Endodermal cell (in vitro differentiated cells): Measurements from ENCODE around the gene IKZF1. TPM values are rescaled to one million over a fixed set of nuclear protein-coding genes. Genes with fewer than 3 reads are reported as not detected.

ENCODE experiments used
- DNase-seq: peaks from one replicate; pipeline ENCODE4 v3.0.0-alpha.2; 2017
- H3K27ac ChIP-seq: 2 replicates; pipeline ENCODE4 v1.5.1; 2013; ENCODE audit warnings: mild to moderate bottlenecking, low read depth, low read length, moderate library complexity
- H3K27me3 ChIP-seq: 2 replicates; pipeline ENCODE4 v1.6.1; 2013; ENCODE audit warnings: mild to moderate bottlenecking, low read length, moderate library complexity; ENCODE audit not compliant: insufficient read depth, control insufficient read depth, poor library complexity, severe bottlenecking
- H3K36me3 ChIP-seq: 2 replicates; pipeline ENCODE4 v1.7.0; 2013; ENCODE audit warnings: mild to moderate bottlenecking, low read length, moderate library complexity; ENCODE audit not compliant: control insufficient read depth, insufficient read depth
- H3K4me1 ChIP-seq: one replicate; pipeline ENCODE4 v1.7.0; 2013; ENCODE audit warnings: low read length; ENCODE audit not compliant: control insufficient read depth, insufficient read depth
- H3K4me3 ChIP-seq: 2 replicates; pipeline ENCODE4 v1.5.1; 2013; ENCODE audit warnings: mild to moderate bottlenecking, low read length, moderate library complexity
- H3K9ac ChIP-seq: 2 replicates; pipeline ENCODE4 v1.6.1; 2013; ENCODE audit warnings: mild to moderate bottlenecking, low read length, moderate library complexity; ENCODE audit not compliant: poor library complexity, severe bottlenecking; ENCODE audit errors: extremely low read depth
- H3K9me3 ChIP-seq: 2 replicates; pipeline ENCODE4 v1.6.1; 2013; ENCODE audit warnings: mild to moderate bottlenecking, low read length, moderate library complexity; ENCODE audit not compliant: control insufficient read depth
- H3K27ac Mint-ChIP-seq: 2 replicates; pipeline ENCODE4 v1.8.0; 2020; ENCODE audit warnings: mixed read lengths
- H3K27me3 Mint-ChIP-seq: 2 replicates; pipeline ENCODE4 v1.8.0; 2021; ENCODE audit warnings: mild to moderate bottlenecking, mixed read lengths; ENCODE audit not compliant: insufficient read depth
- H3K36me3 Mint-ChIP-seq: 2 replicates; pipeline ENCODE4 v1.8.0; 2020; ENCODE audit warnings: low read depth, mixed read lengths
- H3K4me1 Mint-ChIP-seq: 2 replicates; pipeline ENCODE4 v1.8.0; 2020; ENCODE audit warnings: mixed read lengths
- H3K4me3 Mint-ChIP-seq: 2 replicates; pipeline ENCODE4 v1.8.0; 2020; ENCODE audit warnings: mild to moderate bottlenecking, moderate library complexity, mixed read lengths
- H3K9me3 Mint-ChIP-seq: 2 replicates; pipeline ENCODE4 v1.8.0; 2020; ENCODE audit warnings: mild to moderate bottlenecking, mixed read lengths
- WGBS, 2 experiments: methylation state at CpG; one replicate each; pipeline versions ENCODE4 v1.1.5 to v1.1.7; 2013; ENCODE audit warnings: missing lambda C conversion rate in 2 of 2, mixed read lengths in 1 of 2; ENCODE audit not compliant: insufficient coverage in 1 of 2, insufficient read length in 1 of 2; 5-methylcytosine and 5-hydroxymethylcytosine counted together
- total RNA-seq, 2 donors: library from RNA; stranded (reverse); fragmentation: NEBNext Ultra II Directional in 1 of 2; extraction: Animal tissue kit (Norgen Biotek cat#: 25700) in 1 of 2; gene quantifications; 2 replicates in 1 of 2; 3 replicates in 1 of 2; pipeline ENCODE4 v1.2.1, GENCODE V29; 2021
- TF ChIP-seq, protein P1 (sequence below): fragments of 200-600 bp; sonication (generic); conservative IDR thresholded peaks from 2 replicates; pipeline ENCODE4 v1.5.0; 2021; ENCODE audit warnings: antibody characterized with exemption, mild to moderate bottlenecking

The IKZF1 gene
- total RNA-seq, 2 donors from 2014 or later, result 0.44 to 0.55 TPM

DNA sequence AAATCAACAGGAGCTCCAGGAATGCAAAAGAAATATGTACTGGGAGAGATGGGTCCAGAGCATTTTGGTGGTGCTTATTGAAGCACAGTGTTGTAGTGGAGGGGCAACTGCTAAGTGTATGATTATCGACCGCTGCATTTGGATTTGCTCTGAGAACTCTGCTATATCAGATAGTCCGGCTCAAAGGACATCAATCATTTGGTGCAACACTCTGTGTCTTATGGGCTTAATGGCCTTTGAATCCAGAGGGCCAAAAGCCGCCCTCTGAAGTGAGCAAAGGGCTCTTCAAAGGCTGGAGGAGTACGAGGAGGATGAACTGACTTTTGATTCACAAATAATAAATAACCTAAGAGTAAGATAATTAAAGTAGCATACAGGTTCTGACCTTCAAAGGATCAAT, 9.4 kb upstream of the IKZF1 start:
- no peaks in the 10 kb centered on the region for H3K4me1 ChIP-seq
- TF ChIP-seq, protein P1, sequence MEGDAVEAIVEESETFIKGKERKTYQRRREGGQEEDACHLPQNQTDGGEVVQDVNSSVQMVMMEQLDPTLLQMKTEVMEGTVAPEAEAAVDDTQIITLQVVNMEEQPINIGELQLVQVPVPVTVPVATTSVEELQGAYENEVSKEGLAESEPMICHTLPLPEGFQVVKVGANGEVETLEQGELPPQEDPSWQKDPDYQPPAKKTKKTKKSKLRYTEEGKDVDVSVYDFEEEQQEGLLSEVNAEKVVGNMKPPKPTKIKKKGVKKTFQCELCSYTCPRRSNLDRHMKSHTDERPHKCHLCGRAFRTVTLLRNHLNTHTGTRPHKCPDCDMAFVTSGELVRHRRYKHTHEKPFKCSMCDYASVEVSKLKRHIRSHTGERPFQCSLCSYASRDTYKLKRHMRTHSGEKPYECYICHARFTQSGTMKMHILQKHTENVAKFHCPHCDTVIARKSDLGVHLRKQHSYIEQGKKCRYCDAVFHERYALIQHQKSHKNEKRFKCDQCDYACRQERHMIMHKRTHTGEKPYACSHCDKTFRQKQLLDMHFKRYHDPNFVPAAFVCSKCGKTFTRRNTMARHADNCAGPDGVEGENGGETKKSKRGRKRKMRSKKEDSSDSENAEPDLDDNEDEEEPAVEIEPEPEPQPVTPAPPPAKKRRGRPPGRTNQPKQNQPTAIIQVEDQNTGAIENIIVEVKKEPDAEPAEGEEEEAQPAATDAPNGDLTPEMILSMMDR, result no peak
- H3K36me3 Mint-ChIP-seq, result no peaks in the 10 kb centered on the region
- H3K4me3 ChIP-seq, result no peak overlapping the region
- H3K9me3 Mint-ChIP-seq, result no peaks in the 10 kb centered on the region
- no peak for DNase-seq
- no peak overlapping the region for H3K9ac ChIP-seq
- 89 to 100% methylated on average over 3 to 5 of the region's 5 CpGs for WGBS, 2 experiments
- no peaks in the 10 kb centered on the region for H3K4me1 Mint-ChIP-seq
- H3K27me3 Mint-ChIP-seq, result peaks cover 16% of the 10 kb centered on the region
- H3K4me3 Mint-ChIP-seq, result no peak overlapping the region
- peaks cover 2% of the 10 kb centered on the region for H3K27me3 ChIP-seq
- no peaks in the 10 kb centered on the region for H3K36me3 ChIP-seq
- no peak overlapping the region for H3K27ac ChIP-seq
- H3K9me3 ChIP-seq, result no peaks in the 10 kb centered on the region
- H3K27ac Mint-ChIP-seq, result no peak overlapping the region

- WGBS, 2 experiments, result 88 to 96% methylated on average over 1 to 4 of the region's 4 CpGs
- TF ChIP-seq, protein P1, result no peak
- Mint-ChIP-seq H3K9me3 (no peaks in the 10 kb centered on the region), H3K27me3 (peaks cover 29% of the 10 kb centered on the region), H3K4me3 (no peak overlapping the region), H3K27ac (no peak overlapping the region), H3K36me3 (no peaks in the 10 kb centered on the region), H3K4me1 (no peaks in the 10 kb centered on the region)
- no peaks in the 10 kb centered on the region for H3K9me3 ChIP-seq
- no peak for DNase-seq
- H3K9ac ChIP-seq, result no peak overlapping the region
- H3K4me1 ChIP-seq, result no peaks in the 10 kb centered on the region
- no peak overlapping the region for H3K4me3 ChIP-seq
- H3K36me3 ChIP-seq, result no peaks in the 10 kb centered on the region
- H3K27me3 ChIP-seq, result peaks cover 11% of the 10 kb centered on the region
- no peak overlapping the region for H3K27ac ChIP-seq
Measured at GRCh38 chr7:50296799-50297198, 7.7 kb upstream of the IKZF1 start.

DNA sequence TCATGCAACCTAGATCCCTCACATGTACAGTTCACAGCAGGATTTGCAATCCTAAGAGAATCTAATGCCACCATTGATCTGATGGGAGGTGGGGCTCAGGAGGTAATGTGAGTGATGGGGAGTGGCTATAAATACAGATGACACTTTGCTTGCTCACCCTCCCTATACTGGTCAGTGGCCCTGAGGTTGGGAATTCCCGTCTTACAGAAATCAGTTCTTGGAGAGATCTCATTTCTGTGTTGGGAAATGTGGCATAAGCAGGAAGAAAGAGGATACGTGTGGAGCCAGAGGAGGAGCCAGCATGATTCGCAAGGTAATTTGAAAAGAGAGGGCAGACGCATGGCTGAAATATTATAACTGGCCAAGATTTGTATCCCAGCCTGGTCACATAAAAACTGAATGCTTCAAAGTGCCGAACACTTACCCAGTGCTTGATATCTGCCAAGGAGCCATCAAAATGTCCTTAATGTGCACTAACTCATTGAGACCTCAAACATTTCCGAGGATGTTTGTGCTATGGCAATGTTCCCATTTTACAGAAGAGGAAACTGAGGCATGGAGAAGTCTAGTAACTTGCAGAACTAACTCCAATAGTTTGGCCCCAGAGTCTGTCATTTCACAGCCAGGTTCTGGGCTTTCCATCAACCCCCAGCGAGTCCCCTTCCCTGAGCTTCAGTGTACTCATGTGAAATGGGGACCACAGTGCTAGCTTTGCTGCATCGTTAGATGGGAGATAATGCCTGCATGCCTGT, 5.5 kb upstream of the IKZF1 start:
- Histone ChIP-seq H3K4me3 (no peak overlapping the region), H3K27me3 (peaks cover 30% of the 10 kb centered on the region), H3K27ac (no peak overlapping the region), H3K9me3 (no peaks in the 10 kb centered on the region), H3K4me1 (no peaks in the 10 kb centered on the region), H3K9ac (no peak overlapping the region), H3K36me3 (no peaks in the 10 kb centered on the region)
- no peak overlapping the region for H3K4me3 Mint-ChIP-seq
- no peak overlapping the region for H3K27ac Mint-ChIP-seq
- H3K36me3 Mint-ChIP-seq, result no peaks in the 10 kb centered on the region
- no peaks in the 10 kb centered on the region for H3K9me3 Mint-ChIP-seq
- no peak for DNase-seq
- TF ChIP-seq, protein P1, result no peak
- H3K4me1 Mint-ChIP-seq, result no peaks in the 10 kb centered on the region
- peaks cover 46% of the 10 kb centered on the region for H3K27me3 Mint-ChIP-seq
- 89 to 91% methylated on average over 5 to 8 of the region's 8 CpGs for WGBS, 2 experiments
